Stimulated activated naive B cell treated with anti-CD40 and anti-IgM and Interleukin-4, amounts not matched to agents 10 μg/mL and 1 μg/mL and 100 μg/mL, for 72 hours (primary cell): ENCODE results near the gene VDAC2.
"Not testable (repeated sequence)": the region's sequence is repeated elsewhere in the genome, so short reads cannot be mapped to it uniquely, and the experiment has no call there.

Experiments used
- ATAC-seq, 2 donors: fragments of 150-1000 bp; cut with Tn5 transposase; replicated peaks; 2 replicates each; pipeline ENCODE4 v1.10.0; 2021; ENCODE audit warnings: moderate library complexity in 1 of 2
- DNase-seq: peaks from one replicate; pipeline ENCODE4 v3.0.0; 2021
- H3K27ac Mint-ChIP-seq: one replicate; pipeline ENCODE4 v1.8.0; 2022; ENCODE audit warnings: mild to moderate bottlenecking, mixed read lengths
- H3K27me3 Mint-ChIP-seq, 2 donors: one replicate each; pipeline ENCODE4 v1.8.0; 2022; ENCODE audit warnings: mixed read lengths in 2 of 2
- H3K36me3 Mint-ChIP-seq, 2 donors: one replicate each; pipeline ENCODE4 v1.8.0; 2022; ENCODE audit warnings: mixed read lengths in 2 of 2, mild to moderate bottlenecking in 1 of 2
- H3K4me1 Mint-ChIP-seq, 2 donors: one replicate each; pipeline ENCODE4 v1.8.0; 2022; ENCODE audit warnings: mixed read lengths in 2 of 2, mild to moderate bottlenecking in 1 of 2
- H3K4me3 Mint-ChIP-seq, 2 donors: one replicate each; pipeline ENCODE4 v1.8.0; 2022; ENCODE audit warnings: mild to moderate bottlenecking in 2 of 2, mixed read lengths in 2 of 2, moderate library complexity in 1 of 2
- H3K9me3 Mint-ChIP-seq, 2 donors: one replicate each; pipeline ENCODE4 v1.8.0; 2022; ENCODE audit warnings: mixed read lengths in 2 of 2, mild to moderate bottlenecking in 1 of 2

The VDAC2 gene, protein sequence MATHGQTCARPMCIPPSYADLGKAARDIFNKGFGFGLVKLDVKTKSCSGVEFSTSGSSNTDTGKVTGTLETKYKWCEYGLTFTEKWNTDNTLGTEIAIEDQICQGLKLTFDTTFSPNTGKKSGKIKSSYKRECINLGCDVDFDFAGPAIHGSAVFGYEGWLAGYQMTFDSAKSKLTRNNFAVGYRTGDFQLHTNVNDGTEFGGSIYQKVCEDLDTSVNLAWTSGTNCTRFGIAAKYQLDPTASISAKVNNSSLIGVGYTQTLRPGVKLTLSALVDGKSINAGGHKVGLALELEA

GRCh38 chr10:75210282-75211006 is at the start of gene VDAC2:
TSS of gene VDAC2 (plus strand) at chr10:75210796. CDS start at chr10:75211159, 363 bp downstream.
- H3K4me3 Mint-ChIP-seq = peak within 1 kb of the TSS; percentile 93 to 96
- H3K36me3 Mint-ChIP-seq = peaks cover 14 to 34% of the 10 kb centered on the region in 2 donors
- peaks cover 10 to 43% of the 10 kb centered on the region in 2 donors for H3K4me1 Mint-ChIP-seq
- H3K27ac Mint-ChIP-seq = peak within 1 kb of the TSS; percentile 99
- DNase-seq (peak; percentile 96), ATAC-seq (peak; percentile 88 to 91)
- H3K27me3 Mint-ChIP-seq = no peaks in the 10 kb centered on the region
- H3K9me3 Mint-ChIP-seq = no peaks in the 10 kb centered on the region

- H3K4me3 Mint-ChIP-seq = peak overlapping the region; percentile 45 to 69
- no peak for DNase-seq
- no peaks in the 10 kb centered on the region for H3K27me3 Mint-ChIP-seq
- peak overlapping the region; percentile 92 for H3K27ac Mint-ChIP-seq
- peaks cover 21 to 33% of the 10 kb centered on the region in 2 donors for H3K36me3 Mint-ChIP-seq
- ATAC-seq = peak; percentile 97 to 99
- peaks cover 16 to 65% of the 10 kb centered on the region in 2 donors for H3K4me1 Mint-ChIP-seq
- H3K9me3 Mint-ChIP-seq = no peaks in the 10 kb centered on the region
Measured at GRCh38 chr10:75165684-75166622, 44.6 kb upstream of the VDAC2 start.

DNA sequence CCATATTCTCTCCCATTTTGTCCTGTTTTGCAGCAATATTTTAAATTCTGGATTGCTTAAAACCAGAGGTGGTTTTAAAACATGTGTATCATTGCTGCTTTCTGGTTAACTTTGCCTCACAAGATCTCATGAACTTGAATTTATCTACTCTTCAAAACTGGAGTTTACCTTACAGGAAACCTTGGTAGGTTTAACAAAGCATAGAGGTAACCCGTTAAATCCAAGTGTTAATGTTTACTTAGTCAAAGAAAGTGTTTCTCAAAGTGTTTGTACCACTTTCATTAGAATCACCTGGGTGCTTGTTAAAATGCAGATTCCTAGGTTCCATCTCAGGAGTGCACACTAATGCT is 44.0 kb upstream of the VDAC2 start:
- peak; percentile 20 to 35 for ATAC-seq
- peaks cover 11 to 58% of the 10 kb centered on the region in 2 donors for H3K4me1 Mint-ChIP-seq

DNA sequence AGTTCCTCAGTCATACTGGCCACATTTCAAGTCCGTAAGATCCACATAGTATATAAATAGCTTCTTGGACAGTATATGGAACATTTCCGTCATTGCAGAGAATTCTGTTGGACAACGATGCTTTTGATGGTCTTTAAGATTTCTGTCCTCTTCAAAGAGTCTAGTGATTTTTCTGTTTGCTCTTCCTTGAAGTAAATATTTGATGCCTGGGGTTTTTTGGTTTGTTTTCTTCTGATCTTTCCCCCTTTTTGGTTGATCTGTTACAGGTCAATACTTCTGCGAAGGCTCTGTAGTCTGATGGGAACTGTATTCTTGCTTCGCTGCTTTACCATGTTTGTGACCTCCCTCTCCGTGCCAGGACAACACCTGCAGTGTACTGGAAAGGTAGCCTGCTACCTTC is 42.3 kb upstream of the VDAC2 start:
- Mint-ChIP-seq H3K4me1 (peaks cover 11 to 50% of the 10 kb centered on the region in 2 donors), H3K4me3 (no peak overlapping the region), H3K9me3 (no peaks in the 10 kb centered on the region), H3K36me3 (peaks cover 18 to 26% of the 10 kb centered on the region in 2 donors), H3K27me3 (no peaks in the 10 kb centered on the region), H3K27ac (peak overlapping the region; percentile 82)
- no peak for ATAC-seq
- no peak for DNase-seq

More for the DNA sequence above, 44.0 kb upstream of the VDAC2 start:
- Mint-ChIP-seq H3K9me3 (no peaks in the 10 kb centered on the region), H3K36me3 (peaks cover 18 to 27% of the 10 kb centered on the region in 2 donors), H3K27me3 (no peaks in the 10 kb centered on the region), H3K4me3 (peak overlapping the region; percentile 45 to 65), H3K27ac (peak overlapping the region; percentile 92)
- DNase-seq = no peak

DNA sequence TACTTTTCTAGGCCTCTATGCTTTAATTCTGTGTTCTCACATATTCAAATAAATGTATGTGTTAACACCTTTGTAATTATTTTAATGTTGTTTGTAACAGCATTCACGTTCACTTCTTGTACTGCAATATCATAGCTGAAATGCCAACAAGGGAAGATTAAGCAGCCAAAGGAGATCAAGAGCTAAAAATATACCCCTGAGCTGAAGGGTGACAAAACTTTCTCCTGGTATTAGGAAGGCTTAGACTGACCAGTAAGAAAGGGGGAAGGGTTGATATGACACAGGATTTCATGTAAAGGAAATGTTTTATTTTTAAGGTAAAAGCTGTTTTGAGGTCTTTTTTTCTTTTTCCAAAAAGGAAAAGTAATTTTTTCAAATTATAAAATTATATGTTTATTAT is 40.4 kb upstream of the VDAC2 start:
- no peak overlapping the region for H3K27ac Mint-ChIP-seq
- peaks cover 19 to 24% of the 10 kb centered on the region in 2 donors for H3K36me3 Mint-ChIP-seq
- peaks cover 10 to 31% of the 10 kb centered on the region in 2 donors for H3K4me1 Mint-ChIP-seq
- no peaks in the 10 kb centered on the region for H3K27me3 Mint-ChIP-seq
- no peak overlapping the region for H3K4me3 Mint-ChIP-seq
- H3K9me3 Mint-ChIP-seq = no peaks in the 10 kb centered on the region
- DNase-seq (no peak), ATAC-seq (no peak)

- DNase-seq = no peak
- no peak overlapping the region for H3K4me3 Mint-ChIP-seq
- no peak overlapping the region for H3K27ac Mint-ChIP-seq
- peaks cover 22 to 29% of the 10 kb centered on the region in 2 donors for H3K36me3 Mint-ChIP-seq
- no peak for ATAC-seq
- no peaks in the 10 kb centered on the region for H3K9me3 Mint-ChIP-seq
- H3K27me3 Mint-ChIP-seq = no peaks in the 10 kb centered on the region
- H3K4me1 Mint-ChIP-seq = peaks cover 0 to 5% of the 10 kb centered on the region in 2 donors
Measured at GRCh38 chr10:75175046-75175445, 35.5 kb upstream of the VDAC2 start.

- Mint-ChIP-seq H3K4me1 (peaks cover 0 to 10% of the 10 kb centered on the region in 2 donors), H3K36me3 (peaks cover 22 to 27% of the 10 kb centered on the region in 2 donors), H3K27me3 (no peaks in the 10 kb centered on the region), H3K4me3 (no peak overlapping the region), H3K27ac (no peak overlapping the region), H3K9me3 (no peaks in the 10 kb centered on the region)
- ATAC-seq = no peak
- DNase-seq = no peak
Measured at GRCh38 chr10:75176046-75176445, 34.5 kb upstream of the VDAC2 start.

DNA sequence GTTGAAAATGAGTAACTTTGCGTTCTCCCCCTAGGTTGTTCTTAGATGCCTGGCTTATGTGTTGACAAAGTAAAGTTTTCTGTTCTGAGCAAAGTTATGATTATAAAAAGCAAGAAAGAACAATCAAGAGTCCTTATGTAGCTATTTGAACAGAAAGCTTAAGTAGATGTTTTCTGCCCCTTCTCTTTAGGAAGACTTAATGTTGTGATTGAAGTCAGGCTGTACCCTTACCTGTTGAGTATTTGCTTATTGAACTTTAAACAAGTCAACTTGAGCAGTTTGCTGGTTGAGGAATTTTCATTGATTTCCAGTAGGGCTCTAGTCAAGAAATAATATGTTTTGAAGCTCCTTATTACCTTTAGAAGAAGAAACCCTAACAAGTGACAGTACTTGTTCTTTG is 33.9 kb upstream of the VDAC2 start:
- Mint-ChIP-seq H3K4me1 (peaks cover 0 to 10% of the 10 kb centered on the region in 2 donors), H3K27ac (no peak overlapping the region), H3K9me3 (no peaks in the 10 kb centered on the region), H3K27me3 (no peaks in the 10 kb centered on the region), H3K36me3 (peaks cover 22 to 29% of the 10 kb centered on the region in 2 donors), H3K4me3 (no peak overlapping the region)
- no peak for ATAC-seq
- DNase-seq = no peak

GRCh38 chr10:75179657-75180177 is 30.9 kb upstream of the VDAC2 start:
- ATAC-seq = no peak
- H3K27me3 Mint-ChIP-seq = no peaks in the 10 kb centered on the region
- peaks cover 0 to 15% of the 10 kb centered on the region in 2 donors for H3K4me1 Mint-ChIP-seq
- no peaks in the 10 kb centered on the region for H3K9me3 Mint-ChIP-seq
- DNase-seq = no peak
- H3K4me3 Mint-ChIP-seq = no peak overlapping the region
- no peak overlapping the region for H3K27ac Mint-ChIP-seq
- peaks cover 24 to 35% of the 10 kb centered on the region in 2 donors for H3K36me3 Mint-ChIP-seq

DNA sequence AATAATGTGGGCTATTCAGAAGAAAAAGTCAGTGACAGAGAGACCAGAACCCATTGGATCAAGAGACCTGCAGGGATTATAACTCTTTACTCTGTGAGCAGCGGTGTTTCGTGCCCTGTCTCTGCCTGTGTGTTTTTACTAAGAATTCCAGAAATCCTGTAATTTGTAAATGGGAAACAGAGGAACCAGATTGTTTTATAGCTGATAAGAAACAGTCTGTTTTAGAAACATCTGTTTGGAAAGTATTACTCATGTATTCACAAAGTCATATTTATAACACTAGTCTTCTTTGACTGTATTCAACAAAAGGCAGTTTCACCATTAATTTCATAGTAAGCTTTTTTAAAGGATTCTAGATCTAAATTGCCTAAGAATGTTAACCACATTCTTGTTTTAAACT is 30.0 kb upstream of the VDAC2 start:
- no peaks in the 10 kb centered on the region for H3K27me3 Mint-ChIP-seq
- no peak for DNase-seq
- H3K4me3 Mint-ChIP-seq = no peak overlapping the region
- H3K9me3 Mint-ChIP-seq = no peaks in the 10 kb centered on the region
- H3K4me1 Mint-ChIP-seq = peaks cover 0 to 15% of the 10 kb centered on the region in 2 donors
- no peak for ATAC-seq
- peaks cover 21 to 34% of the 10 kb centered on the region in 2 donors for H3K36me3 Mint-ChIP-seq
- no peak overlapping the region for H3K27ac Mint-ChIP-seq

DNA sequence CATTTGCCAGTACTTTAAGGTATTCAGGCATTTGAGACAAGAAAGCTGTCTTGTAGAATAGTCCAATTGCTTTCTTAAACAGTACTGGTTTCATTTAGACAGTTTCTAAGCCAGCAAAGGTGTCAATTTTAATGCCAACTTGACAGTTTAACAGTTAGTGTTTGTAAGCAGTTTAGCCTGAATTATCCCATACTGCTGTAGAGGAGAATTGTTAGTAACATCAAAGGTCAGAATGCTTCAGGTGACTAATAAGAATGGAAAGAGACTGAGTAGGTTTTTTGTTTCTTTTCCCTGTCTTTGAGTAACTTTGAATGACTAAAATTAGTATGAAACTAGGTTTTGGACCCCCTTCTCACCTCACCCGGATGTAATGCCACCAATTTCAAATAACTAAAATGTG is 29.5 kb upstream of the VDAC2 start:
- Mint-ChIP-seq H3K27me3 (no peaks in the 10 kb centered on the region), H3K9me3 (no peaks in the 10 kb centered on the region), H3K4me1 (peaks cover 3 to 19% of the 10 kb centered on the region in 2 donors), H3K36me3 (peaks cover 19 to 33% of the 10 kb centered on the region in 2 donors), H3K4me3 (no peak overlapping the region), H3K27ac (no peak overlapping the region)
- ATAC-seq (no peak), DNase-seq (no peak)

- H3K36me3 Mint-ChIP-seq = peaks cover 10 to 27% of the 10 kb centered on the region in 2 donors
- no peaks in the 10 kb centered on the region for H3K27me3 Mint-ChIP-seq
- H3K4me3 Mint-ChIP-seq = peak overlapping the region in 1 of 2 donors; percentile 7
- ATAC-seq = no peak
- H3K4me1 Mint-ChIP-seq = peaks cover 8 to 16% of the 10 kb centered on the region in 2 donors
- DNase-seq = no peak
- H3K9me3 Mint-ChIP-seq = no peaks in the 10 kb centered on the region
- peak overlapping the region; percentile 82 for H3K27ac Mint-ChIP-seq
Measured at GRCh38 chr10:75186310-75186709, 24.3 kb upstream of the VDAC2 start.

- no peaks in the 10 kb centered on the region for H3K27me3 Mint-ChIP-seq
- H3K27ac Mint-ChIP-seq = no peak overlapping the region
- no peaks in the 10 kb centered on the region for H3K9me3 Mint-ChIP-seq
- DNase-seq (peak; percentile 21), ATAC-seq (peak; percentile 76 to 82)
- no peak overlapping the region for H3K4me3 Mint-ChIP-seq
- peaks cover 8 to 16% of the 10 kb centered on the region in 2 donors for H3K4me1 Mint-ChIP-seq
- H3K36me3 Mint-ChIP-seq = peaks cover 16 to 27% of the 10 kb centered on the region in 2 donors
Measured at GRCh38 chr10:75187961-75188426, 22.6 kb upstream of the VDAC2 start.

GRCh38 chr10:75188522-75188921 is 22.1 kb upstream of the VDAC2 start:
- not testable (repeated sequence) for H3K27ac Mint-ChIP-seq, H3K9me3 Mint-ChIP-seq, H3K4me3 Mint-ChIP-seq, H3K27me3 Mint-ChIP-seq, DNase-seq, ATAC-seq
- peaks cover 14 to 29% of the 10 kb centered on the region in 2 donors for H3K36me3 Mint-ChIP-seq
- H3K4me1 Mint-ChIP-seq = peaks cover 8 to 13% of the 10 kb centered on the region in 2 donors
